Caco-2 (cell line): Measurements from ENCODE around the gene SLC28A2. TPM values are rescaled to one million over a fixed set of nuclear protein-coding genes. Genes with fewer than 3 reads are reported as not detected.
"Not testable (repeated sequence)": the region's sequence is repeated elsewhere in the genome, so short reads cannot be mapped to it uniquely, and the experiment has no call there.

ENCODE experiments used
- BruUV-seq: library from RNA; stranded (reverse); fragments of 400-500 nt; replicated peaks from 2 replicates; lab custom pipeline; 2021; lab: Mats Ljungman, UMichigan
- CTCF ChIA-PET: fragments of 300-600 bp; sonication (Branson Sonifier 250); formaldehyde crosslinking; loops from one replicate; lab custom pipeline; 2022; ENCODE audit warnings: antibody characterized with exemption; lab: Charles Lee
- POLR2A ChIA-PET: fragments of 300-600 bp; sonication (Branson Sonifier 250); formaldehyde crosslinking; loops from one replicate; lab custom pipeline; 2022; ENCODE audit warnings: antibody characterized with exemption; lab: Charles Lee
- DNase-seq, 2 experiments: peaks; one replicate each; pipeline versions ENCODE4 v3.0.0 to v3.0.0-alpha.2; 2020 to 2022
- H3K27me3 ChIP-seq: replicated peaks from 2 replicates; pipeline ENCODE4 v1.6.0; 2011; ENCODE audit warnings: low read length; ENCODE audit not compliant: control insufficient read depth, insufficient read depth
- H3K36me3 ChIP-seq: 2 replicates; pipeline ENCODE4 v1.5.1; 2011; ENCODE audit warnings: low read length; ENCODE audit not compliant: control insufficient read depth, insufficient read depth
- H3K4me1 ChIP-seq: fragments of 250-450 bp; sonication (Bioruptor Pico); 2 replicates; pipeline ENCODE4 v1.5.1; 2020; ENCODE audit warnings: mild to moderate bottlenecking
- H3K4me3 ChIP-seq: 2 replicates; pipeline ENCODE4 v1.5.1; 2011; ENCODE audit warnings: low read depth, mild to moderate bottlenecking, control low read depth, low read length
- H3K9me3 ChIP-seq: fragments of 250-450 bp; sonication (Bioruptor Pico); 2 replicates; pipeline ENCODE4 v1.5.1; 2020; ENCODE audit warnings: mild to moderate bottlenecking, moderate library complexity
- H3K27ac Mint-ChIP-seq: one replicate; pipeline ENCODE4 v1.8.0; 2022; ENCODE audit warnings: mixed read lengths; ENCODE audit not compliant: unreplicated experiment
- H3K27me3 Mint-ChIP-seq: one replicate; pipeline ENCODE4 v1.8.0; 2022; ENCODE audit warnings: mixed read lengths; ENCODE audit not compliant: insufficient read depth, unreplicated experiment
- H3K36me3 Mint-ChIP-seq: one replicate; pipeline ENCODE4 v1.8.0; 2022; ENCODE audit warnings: mild to moderate bottlenecking, mixed read lengths; ENCODE audit not compliant: insufficient read depth, unreplicated experiment
- H3K4me1 Mint-ChIP-seq: one replicate; pipeline ENCODE4 v1.8.0; 2022; ENCODE audit warnings: low read depth, mixed read lengths; ENCODE audit not compliant: unreplicated experiment
- H3K4me3 Mint-ChIP-seq: one replicate; pipeline ENCODE4 v1.8.0; 2022; ENCODE audit warnings: mild to moderate bottlenecking, moderate library complexity, mixed read lengths; ENCODE audit not compliant: unreplicated experiment
- H3K9me3 Mint-ChIP-seq: one replicate; pipeline ENCODE4 v1.8.0; 2022; ENCODE audit warnings: mixed read lengths; ENCODE audit not compliant: unreplicated experiment
- intact Hi-C: fragments of 100-400 bp; cut with micrococcal nuclease; formaldehyde crosslinking; loops from one replicate; pipeline ENCODE4 v1.10.0; 2022; ENCODE audit not compliant: unreplicated experiment
- total RNA-seq: library from RNA; stranded (reverse); gene quantifications from 2 replicates; pipeline ENCODE4 v1.2.3, GENCODE V29; 2022
- TF ChIP-seq, protein P1 (sequence below), 2 experiments: fragments of 200-600 bp in 1 of 2; IDR thresholded peaks; 1 replicate in 1 of 2; 2 replicates in 1 of 2; pipeline versions ENCODE4 v1.5.1 to v1.8.0; 2011 to 2022; ENCODE audit warnings: antibody characterized with exemption in 1 of 2, control low read depth in 1 of 2, inconsistent platforms in 1 of 2, low read depth in 1 of 2, low read length in 1 of 2, mild to moderate bottlenecking in 1 of 2, moderate library complexity in 1 of 2; ENCODE audit not compliant: insufficient read depth in 1 of 2, severe bottlenecking in 1 of 2, unreplicated experiment in 1 of 2

The SLC28A2 gene
- total RNA-seq, 1 experiment from 2014 or later, result 0.11 TPM

- Histone ChIP-seq H3K27me3 (no peaks in the 10 kb centered on the region), H3K9me3 (no peaks in the 10 kb centered on the region), H3K4me3 (no peak overlapping the region), H3K36me3 (no peaks in the 10 kb centered on the region), H3K4me1 (no peaks in the 10 kb centered on the region)
- ChIA-PET POLR2A (no interaction called here), CTCF (no interaction called here)
- Mint-ChIP-seq H3K27me3 (no peaks in the 10 kb centered on the region), H3K27ac (no peak overlapping the region), H3K4me3 (no peak overlapping the region), H3K36me3 (no peaks in the 10 kb centered on the region), H3K9me3 (peaks cover 30% of the 10 kb centered on the region), H3K4me1 (no peaks in the 10 kb centered on the region)
- no TSS peak for BruUV-seq
- intact Hi-C loops, result no loop called here
- no peak for DNase-seq
- TF ChIP-seq, protein P1, sequence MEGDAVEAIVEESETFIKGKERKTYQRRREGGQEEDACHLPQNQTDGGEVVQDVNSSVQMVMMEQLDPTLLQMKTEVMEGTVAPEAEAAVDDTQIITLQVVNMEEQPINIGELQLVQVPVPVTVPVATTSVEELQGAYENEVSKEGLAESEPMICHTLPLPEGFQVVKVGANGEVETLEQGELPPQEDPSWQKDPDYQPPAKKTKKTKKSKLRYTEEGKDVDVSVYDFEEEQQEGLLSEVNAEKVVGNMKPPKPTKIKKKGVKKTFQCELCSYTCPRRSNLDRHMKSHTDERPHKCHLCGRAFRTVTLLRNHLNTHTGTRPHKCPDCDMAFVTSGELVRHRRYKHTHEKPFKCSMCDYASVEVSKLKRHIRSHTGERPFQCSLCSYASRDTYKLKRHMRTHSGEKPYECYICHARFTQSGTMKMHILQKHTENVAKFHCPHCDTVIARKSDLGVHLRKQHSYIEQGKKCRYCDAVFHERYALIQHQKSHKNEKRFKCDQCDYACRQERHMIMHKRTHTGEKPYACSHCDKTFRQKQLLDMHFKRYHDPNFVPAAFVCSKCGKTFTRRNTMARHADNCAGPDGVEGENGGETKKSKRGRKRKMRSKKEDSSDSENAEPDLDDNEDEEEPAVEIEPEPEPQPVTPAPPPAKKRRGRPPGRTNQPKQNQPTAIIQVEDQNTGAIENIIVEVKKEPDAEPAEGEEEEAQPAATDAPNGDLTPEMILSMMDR (IDR thresholded peaks at IDR 0.05; ENCODE audit: insufficient read depth in 1 of 2, low read depth in 1 of 2, low read length in 1 of 2, severe bottlenecking in 1 of 2, unreplicated experiment in 1 of 2), result no peak
These were observed 20.0 kb upstream of the SLC28A2 start for GRCh38 chr15:45231864-45232562.

GRCh38 chr15:45234562-45235235 is 17.3 kb upstream of the SLC28A2 start:
- no TSS peak for BruUV-seq
- Mint-ChIP-seq H3K9me3 (peaks cover 36% of the 10 kb centered on the region), H3K27me3 (no peaks in the 10 kb centered on the region), H3K36me3 (no peaks in the 10 kb centered on the region), H3K4me1 (no peaks in the 10 kb centered on the region), H3K4me3 (no peak overlapping the region), H3K27ac (no peak overlapping the region)
- intact Hi-C loops, result no loop called here
- H3K4me3 ChIP-seq, result no peak overlapping the region
- H3K27me3 ChIP-seq, result no peaks in the 10 kb centered on the region
- no peaks in the 10 kb centered on the region for H3K9me3 ChIP-seq
- DNase-seq, result no peak
- ChIA-PET CTCF (no interaction called here), POLR2A (no interaction called here)
- TF ChIP-seq, protein P1 (IDR thresholded peaks at IDR 0.05; ENCODE audit: insufficient read depth in 1 of 2, low read depth in 1 of 2, low read length in 1 of 2, severe bottlenecking in 1 of 2, unreplicated experiment in 1 of 2), result no peak
- no peaks in the 10 kb centered on the region for H3K4me1 ChIP-seq
- H3K36me3 ChIP-seq, result no peaks in the 10 kb centered on the region

DNA sequence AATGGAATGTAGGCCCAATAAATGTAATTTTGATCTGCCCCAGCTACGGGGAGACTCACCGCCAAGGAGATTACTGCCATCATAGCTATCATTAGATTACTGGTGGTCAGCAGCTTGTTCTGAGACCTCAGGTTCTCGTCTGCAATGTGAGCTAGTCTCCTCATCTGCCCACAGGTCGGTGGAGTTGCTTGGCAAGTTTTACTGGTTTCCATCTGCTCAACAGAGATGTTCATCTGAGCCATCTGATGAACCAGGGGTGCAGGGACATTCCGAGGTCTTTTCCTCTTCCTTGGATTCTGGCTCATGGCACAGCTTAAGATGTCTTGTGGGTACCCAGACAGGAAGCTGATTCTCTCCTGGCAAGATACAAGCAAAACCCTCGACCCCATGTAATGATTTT is 15.2 kb upstream of the SLC28A2 start:
- H3K36me3 Mint-ChIP-seq, CTCF ChIA-PET, H3K4me3 ChIP-seq, DNase-seq, H3K4me1 Mint-ChIP-seq, BruUV-seq, H3K4me1 ChIP-seq, H3K9me3 ChIP-seq, intact Hi-C loops, H3K36me3 ChIP-seq, POLR2A ChIA-PET, H3K27me3 Mint-ChIP-seq, H3K27ac Mint-ChIP-seq, H3K27me3 ChIP-seq, H3K4me3 Mint-ChIP-seq: not testable (repeated sequence)
- H3K9me3 Mint-ChIP-seq, result peaks cover 29% of the 10 kb centered on the region
